Astrocyte of the spinal cord (primary cell): ENCODE data around the gene APBB3.

ENCODE experiments used
- DNase-seq: peaks from one replicate; pipeline ENCODE4 v3.0.0; 2011; ENCODE audit warnings: low read depth, low spot score
- H3K4me3 ChIP-seq: 2 replicates; pipeline ENCODE4 v1.5.1; 2011; ENCODE audit warnings: low read depth, mild to moderate bottlenecking, low read length, moderate library complexity
- in situ Hi-C: cut with HindIII; loops from 2 replicates; pipeline ENCODE4 v1.10.0; 2017; ENCODE audit warnings: low sequenced_read_pairs
- TF ChIP-seq, protein P1 (sequence below): IDR thresholded peaks from 2 replicates; pipeline ENCODE4 v1.5.1; 2012; ENCODE audit warnings: low read depth, mild to moderate bottlenecking, low read length, inconsistent platforms

Gene APBB3

DNA sequence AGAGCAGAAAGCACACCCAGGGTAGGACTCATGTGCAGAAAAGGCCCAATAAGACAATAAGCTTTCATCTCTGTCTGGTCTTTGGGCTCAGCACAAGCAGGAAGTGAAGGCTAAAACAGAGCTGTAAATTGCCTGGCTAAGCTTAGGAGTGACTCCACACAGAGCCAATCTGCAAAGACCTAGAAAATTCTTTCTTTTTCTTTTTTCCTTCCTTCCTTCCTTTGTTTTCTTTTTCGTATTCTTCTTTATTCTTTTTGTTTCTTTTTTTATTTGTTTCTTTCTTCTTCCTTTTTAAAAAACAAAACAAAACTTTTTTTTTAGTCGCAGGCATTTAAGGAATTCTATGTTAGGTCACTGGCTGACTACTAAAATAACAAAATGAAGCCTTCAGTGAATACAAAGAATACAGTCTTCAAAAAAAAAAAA, 12.4 kb upstream of the APBB3 start:
- DNase-seq = no peak
- no peak overlapping the region for H3K4me3 ChIP-seq
- in situ Hi-C loops = no loop called here
- TF ChIP-seq, protein P1, sequence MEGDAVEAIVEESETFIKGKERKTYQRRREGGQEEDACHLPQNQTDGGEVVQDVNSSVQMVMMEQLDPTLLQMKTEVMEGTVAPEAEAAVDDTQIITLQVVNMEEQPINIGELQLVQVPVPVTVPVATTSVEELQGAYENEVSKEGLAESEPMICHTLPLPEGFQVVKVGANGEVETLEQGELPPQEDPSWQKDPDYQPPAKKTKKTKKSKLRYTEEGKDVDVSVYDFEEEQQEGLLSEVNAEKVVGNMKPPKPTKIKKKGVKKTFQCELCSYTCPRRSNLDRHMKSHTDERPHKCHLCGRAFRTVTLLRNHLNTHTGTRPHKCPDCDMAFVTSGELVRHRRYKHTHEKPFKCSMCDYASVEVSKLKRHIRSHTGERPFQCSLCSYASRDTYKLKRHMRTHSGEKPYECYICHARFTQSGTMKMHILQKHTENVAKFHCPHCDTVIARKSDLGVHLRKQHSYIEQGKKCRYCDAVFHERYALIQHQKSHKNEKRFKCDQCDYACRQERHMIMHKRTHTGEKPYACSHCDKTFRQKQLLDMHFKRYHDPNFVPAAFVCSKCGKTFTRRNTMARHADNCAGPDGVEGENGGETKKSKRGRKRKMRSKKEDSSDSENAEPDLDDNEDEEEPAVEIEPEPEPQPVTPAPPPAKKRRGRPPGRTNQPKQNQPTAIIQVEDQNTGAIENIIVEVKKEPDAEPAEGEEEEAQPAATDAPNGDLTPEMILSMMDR = no peak

DNA sequence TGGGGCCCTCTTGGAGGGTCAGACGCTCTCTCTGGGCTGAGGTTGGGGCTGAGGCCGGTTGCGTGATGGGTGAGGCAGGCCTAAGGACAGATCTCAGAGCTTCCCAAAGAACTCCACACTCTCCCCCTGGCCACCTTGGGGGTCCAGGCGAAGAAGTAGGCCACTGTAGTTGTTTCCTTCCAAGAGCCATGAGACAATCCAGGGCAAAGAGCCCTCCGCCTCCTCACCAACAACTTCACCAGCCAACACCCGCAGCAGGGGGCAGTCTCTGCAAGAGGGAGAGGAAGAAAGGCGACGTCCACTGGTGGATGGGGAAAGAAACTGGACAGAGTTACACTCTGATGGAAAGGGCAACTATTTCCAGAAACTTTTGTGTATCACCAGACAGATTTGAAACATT, 10.9 kb upstream of the APBB3 start:
- TF ChIP-seq, protein P1 = peak; percentile 23
- in situ Hi-C loops = no loop called here
- DNase-seq = no peak
- no peak overlapping the region for H3K4me3 ChIP-seq

DNA sequence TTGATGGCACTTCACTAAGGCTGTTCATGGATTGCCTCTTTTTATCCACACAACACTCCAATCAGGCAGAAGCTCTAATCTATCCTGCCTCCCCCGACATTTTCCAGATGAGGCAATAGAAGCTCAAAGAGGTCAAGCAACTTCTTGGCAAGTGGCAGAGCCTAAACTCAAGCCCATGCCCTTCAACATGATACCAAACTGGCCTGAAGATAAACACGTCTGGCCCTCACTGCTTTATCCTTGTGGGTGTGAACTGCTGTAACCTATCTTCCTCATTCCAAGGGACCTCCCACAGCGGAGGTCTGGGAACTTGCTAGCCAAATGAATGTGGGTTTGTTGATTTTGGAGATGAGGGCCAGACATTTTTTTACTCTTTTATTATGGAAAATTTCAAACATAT, 9.8 kb upstream of the APBB3 start:
- in situ Hi-C loops = no loop called here
- H3K4me3 ChIP-seq = no peak overlapping the region
- TF ChIP-seq, protein P1 = no peak
- DNase-seq = no peak

DNA sequence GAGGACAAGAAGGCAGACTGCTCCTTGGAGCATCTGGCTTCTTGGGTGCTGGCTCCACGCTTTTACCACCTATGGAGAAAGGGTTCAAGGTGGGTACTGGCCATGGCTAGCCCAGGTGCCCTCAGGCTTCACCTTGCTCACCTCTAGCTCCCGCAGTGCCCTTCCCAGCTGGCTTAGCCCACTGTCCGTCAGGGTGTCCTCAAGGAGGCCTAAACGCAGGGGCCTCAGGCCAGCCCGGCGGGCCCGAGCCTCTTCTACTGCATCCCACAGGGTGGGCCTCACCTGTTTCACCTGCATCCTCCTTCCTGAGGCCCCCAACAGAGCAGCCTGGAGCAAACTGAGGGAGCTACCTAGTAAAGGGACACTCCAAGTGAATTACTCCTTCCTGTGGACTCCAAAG, 9.3 kb upstream of the APBB3 start:
- TF ChIP-seq, protein P1 = no peak
- DNase-seq = no peak
- in situ Hi-C loops = no loop called here

DNA sequence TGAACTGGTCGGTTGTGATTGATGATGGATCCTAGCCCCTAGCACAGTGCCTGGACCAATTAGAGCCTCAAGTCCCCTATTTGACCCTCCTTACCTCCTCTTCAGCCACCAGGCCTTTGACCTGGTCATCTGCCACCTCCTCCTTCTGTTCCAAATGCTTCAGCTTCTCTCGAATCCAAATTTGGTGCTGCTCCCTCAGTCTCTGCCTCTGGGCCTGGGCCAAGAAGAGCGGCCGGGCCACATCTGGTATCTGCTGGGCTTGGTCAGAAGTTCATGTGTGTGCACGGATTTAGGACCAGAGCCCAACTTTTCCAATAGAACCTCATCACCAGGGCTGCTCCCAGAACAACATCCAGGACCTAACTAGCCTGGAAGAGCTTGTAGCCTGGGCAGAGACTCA, 6.7 kb upstream of the APBB3 start:
- H3K4me3 ChIP-seq = no peak overlapping the region
- in situ Hi-C loops = no loop called here
- DNase-seq = no peak
- TF ChIP-seq, protein P1 = no peak

More for the DNA sequence above, 9.3 kb upstream of the APBB3 start:
- H3K4me3 ChIP-seq = no peak overlapping the region

DNA sequence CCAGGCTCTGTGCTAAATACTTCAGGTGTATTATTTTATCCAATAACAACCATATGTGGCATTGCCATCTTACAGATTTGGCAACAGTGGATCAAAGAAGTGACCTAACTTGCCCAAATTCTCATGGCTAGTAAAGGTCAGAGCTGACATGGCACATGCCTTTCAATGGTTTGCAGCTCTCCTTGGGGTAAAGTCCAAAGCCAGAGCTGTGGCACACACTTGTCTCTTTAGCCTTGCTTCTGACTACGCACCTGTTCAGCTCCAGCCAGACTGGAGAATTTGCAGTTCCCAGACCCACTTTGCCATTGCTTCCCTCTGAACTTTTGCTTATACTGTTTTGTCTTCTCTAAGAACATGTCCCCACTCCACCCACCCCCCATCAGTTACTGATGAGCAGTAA, 6.1 kb upstream of the APBB3 start:
- H3K4me3 ChIP-seq = no peak overlapping the region
- in situ Hi-C loops = no loop called here
- no peak for DNase-seq
- TF ChIP-seq, protein P1 = no peak

DNA sequence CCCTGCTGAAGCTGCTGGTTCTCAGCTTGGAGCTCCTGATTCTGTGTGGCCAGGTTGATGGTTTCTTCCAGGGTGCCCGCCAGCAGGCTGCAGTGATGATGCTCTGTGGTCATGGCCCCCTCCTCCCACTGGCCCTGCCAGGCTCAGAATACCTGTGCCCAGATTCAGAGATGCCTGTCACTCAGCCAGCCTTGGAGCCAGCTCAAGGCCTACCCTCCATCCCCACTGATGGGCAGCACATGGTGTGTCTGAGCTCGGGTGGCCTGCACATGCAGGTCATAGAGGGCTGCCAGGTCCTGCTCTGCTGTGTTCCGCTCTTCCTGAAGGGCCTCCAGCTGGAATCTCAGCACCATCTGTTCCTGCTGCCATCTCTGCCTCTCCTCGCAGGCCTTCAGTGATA, 5.7 kb upstream of the APBB3 start:
- TF ChIP-seq, protein P1 = no peak
- in situ Hi-C loops = no loop called here
- no peak overlapping the region for H3K4me3 ChIP-seq
- no peak for DNase-seq
